HG03039 (cell line): Measurements from ENCODE around the gene LIPG.
"Not testable (repeated sequence)": the region's sequence is repeated elsewhere in the genome, so short reads cannot be mapped to it uniquely, and the experiment has no call there.

ENCODE experiments used
- ATAC-seq: cut with Tn5 transposase; IDR thresholded peaks from one replicate; pipeline ENCODE4 v1.9.1; 2021; ENCODE audit warnings: mild to moderate bottlenecking, moderate library complexity; ENCODE audit not compliant: unreplicated experiment

LIPG gene

GRCh38 chr18:49561289-49562193 lies at the start of gene LIPG:
TSS of gene LIPG (plus strand) at chr18:49562057. CDS start at chr18:49562309, 252 bp downstream.
- no peak for ATAC-seq

DNA sequence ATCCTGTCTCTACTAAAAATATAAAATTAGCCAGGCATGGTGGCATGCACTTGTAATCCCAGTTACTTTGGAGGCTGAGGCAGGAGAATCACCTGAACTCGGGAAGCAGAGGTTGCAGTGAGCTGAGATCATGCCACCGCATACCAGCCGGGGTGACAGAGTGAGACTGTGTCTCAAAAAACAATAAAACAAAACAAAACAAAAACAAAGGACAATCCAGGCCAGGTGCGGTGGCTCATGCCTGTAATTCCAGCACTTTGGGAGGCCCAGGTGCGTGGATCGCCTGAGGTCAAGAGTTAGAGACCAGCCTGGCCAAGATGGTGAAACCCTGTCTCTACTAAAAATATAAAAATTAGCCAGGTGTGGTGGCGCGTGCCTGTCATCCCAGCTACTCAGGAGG lies 49.0 kb upstream of the LIPG start:
- not testable (repeated sequence) for ATAC-seq

- no peak for ATAC-seq
Measured at GRCh38 chr18:49514577-49514976, 47.3 kb upstream of the LIPG start.

- ATAC-seq = not testable (repeated sequence)
Measured at GRCh38 chr18:49515003-49515402, 46.9 kb upstream of the LIPG start.

GRCh38 chr18:49515516-49515915 lies 46.3 kb upstream of the LIPG start:
- ATAC-seq = no peak

- no peak for ATAC-seq
Measured at GRCh38 chr18:49517483-49517882, 44.4 kb upstream of the LIPG start.

DNA sequence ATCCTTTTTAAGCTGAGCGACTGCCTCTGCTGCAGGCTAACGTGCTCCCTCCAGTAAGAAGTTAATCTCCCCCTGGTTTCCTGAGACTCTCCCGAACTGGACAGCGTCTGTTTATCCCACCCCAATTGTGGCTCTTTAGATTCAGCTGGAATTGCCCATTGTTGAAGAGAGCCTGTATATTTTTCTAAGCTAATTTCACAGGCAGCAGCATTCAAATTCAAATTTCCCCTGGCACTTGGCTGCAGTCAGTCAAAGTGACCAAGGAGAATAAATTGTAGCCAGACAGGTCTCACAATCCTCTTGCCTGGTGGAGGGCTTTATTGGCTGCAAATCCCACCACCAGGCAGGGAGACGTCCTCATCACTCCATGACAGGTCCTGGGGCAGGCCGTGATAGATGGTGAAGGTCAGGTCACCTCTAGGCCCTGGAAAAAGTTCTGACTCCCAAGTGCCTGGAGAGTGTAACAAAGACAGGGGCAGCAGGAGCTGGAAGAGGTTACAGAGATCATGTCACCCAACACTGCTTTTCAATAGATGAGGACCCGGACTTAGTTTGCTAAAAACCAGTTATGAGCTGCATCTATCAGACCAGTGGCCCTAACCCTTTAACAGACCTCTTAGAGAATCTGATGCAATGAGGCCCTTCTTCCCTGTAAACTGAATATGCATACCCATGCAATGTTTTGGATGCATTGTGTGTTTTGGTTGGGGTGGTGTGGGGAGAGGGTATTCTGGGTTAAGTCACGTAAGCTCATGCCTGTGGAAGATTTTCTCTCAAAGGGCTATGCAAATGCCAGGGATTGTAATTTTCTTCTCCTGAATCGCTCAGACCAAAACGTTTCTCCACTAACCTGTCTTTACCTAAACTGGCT lies 42.5 kb upstream of the LIPG start:
- ATAC-seq = no peak

DNA sequence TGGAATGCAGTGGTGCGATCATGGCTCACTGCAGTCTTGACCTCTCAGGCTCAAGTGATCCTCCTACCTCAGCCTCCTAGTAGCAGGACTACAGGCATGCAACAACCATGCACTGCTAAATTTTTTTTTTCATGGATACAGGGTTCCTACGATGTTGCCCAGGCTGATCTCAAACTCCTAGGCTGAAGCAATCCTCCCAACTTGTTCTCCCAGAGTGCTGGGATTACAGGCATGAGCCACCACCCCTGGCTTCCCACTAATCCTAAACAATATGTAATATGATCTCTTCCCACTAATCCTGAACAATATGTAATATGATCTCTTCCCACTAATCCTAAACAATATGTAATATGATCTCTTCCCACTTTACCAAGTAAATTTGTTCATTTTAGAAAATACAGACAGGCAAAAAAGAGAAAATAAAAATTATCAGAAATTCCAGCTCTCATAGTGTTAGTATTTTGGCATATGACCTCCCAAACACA lies 41.2 kb upstream of the LIPG start:
- no peak for ATAC-seq

GRCh38 chr18:49521216-49521835 lies 40.5 kb upstream of the LIPG start:
- no peak for ATAC-seq

DNA sequence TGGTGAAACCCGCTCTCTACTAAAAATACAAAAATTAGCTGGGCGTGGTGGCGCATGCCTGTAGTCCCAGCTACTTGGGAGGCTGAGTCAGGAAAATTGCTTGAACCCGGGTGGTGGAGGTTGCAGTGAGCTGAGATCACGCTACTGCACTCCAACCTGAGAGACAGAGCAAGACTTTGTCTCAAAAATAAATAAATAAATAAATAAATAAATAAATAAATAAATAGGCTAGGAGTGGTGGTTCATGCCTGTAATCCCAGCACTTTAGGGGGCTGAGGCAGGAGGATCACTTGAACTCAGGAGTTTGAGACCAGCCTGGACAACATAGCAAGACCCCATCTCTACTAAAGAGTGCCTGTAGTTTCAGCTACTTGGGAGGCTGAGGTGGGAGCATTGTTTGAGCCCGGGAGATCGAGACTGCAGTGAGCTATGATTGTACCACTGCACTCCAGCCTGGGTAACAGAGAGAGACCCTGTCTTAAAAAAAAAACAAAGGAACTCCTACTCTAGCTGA lies 38.2 kb upstream of the LIPG start:
- ATAC-seq = not testable (repeated sequence)

DNA sequence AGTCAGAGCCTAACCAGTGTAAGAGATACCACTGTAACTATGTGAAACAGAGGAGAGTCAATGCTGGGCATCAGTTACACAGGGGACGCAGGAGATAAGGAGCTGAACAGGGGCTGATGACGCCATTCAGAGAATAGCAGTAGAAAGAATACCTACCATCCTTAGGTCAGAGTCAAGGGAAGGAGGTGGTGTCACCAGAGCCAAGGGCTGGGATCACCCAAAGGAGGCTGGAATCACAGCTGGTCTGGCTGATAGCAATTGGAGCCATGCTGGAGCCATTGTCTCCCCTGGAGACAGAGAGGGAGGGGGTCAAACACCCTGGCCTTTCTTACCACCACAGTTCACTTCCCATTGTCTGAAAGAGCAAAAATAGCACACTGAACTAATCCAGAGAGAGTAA lies 37.5 kb upstream of the LIPG start:
- no peak for ATAC-seq

DNA sequence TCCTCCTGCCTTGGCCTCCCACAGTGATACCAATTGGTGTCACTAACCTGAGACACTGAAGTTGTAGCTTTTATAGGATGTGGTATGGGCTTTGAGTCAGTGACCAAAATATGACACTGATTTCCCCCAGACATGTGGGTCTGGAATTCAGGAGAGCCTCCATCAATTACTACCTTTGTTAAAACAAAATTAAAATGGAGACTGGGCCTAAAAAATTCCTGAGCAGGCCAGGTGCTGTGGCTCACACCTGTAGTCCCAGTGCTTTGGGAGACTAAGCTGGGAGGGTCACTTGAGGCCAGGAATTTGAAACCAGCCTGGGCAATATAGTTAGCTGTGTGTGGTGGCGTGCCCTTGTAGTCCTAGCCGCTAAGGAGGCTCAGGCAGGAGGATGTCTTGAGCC lies 36.9 kb upstream of the LIPG start:
- no peak for ATAC-seq

GRCh38 chr18:49525981-49526380 lies 35.9 kb upstream of the LIPG start:
- no peak for ATAC-seq

GRCh38 chr18:49527631-49528327 lies 34.1 kb upstream of the LIPG start:
- no peak for ATAC-seq

DNA sequence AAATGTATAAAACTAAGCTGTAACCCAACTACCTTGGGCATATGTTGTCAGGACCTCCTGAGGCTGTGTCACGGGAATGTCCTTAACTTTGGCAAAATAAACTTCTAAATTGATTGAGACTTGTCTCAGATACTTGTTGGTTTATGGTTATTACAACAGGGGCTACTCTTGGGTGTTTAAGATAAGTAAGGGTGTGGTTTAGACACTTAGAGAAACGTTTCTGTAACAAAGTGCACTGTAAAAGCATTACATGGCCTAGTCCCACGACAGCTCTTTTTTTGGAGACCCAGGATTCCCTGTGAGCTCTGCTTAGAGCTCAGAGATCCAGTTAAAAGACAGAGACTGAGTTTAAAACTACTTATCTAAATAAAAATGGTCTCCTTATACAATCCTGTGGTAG lies 32.3 kb upstream of the LIPG start:
- no peak for ATAC-seq

GRCh38 chr18:49531678-49532153 lies 30.1 kb upstream of the LIPG start:
- ATAC-seq = no peak

DNA sequence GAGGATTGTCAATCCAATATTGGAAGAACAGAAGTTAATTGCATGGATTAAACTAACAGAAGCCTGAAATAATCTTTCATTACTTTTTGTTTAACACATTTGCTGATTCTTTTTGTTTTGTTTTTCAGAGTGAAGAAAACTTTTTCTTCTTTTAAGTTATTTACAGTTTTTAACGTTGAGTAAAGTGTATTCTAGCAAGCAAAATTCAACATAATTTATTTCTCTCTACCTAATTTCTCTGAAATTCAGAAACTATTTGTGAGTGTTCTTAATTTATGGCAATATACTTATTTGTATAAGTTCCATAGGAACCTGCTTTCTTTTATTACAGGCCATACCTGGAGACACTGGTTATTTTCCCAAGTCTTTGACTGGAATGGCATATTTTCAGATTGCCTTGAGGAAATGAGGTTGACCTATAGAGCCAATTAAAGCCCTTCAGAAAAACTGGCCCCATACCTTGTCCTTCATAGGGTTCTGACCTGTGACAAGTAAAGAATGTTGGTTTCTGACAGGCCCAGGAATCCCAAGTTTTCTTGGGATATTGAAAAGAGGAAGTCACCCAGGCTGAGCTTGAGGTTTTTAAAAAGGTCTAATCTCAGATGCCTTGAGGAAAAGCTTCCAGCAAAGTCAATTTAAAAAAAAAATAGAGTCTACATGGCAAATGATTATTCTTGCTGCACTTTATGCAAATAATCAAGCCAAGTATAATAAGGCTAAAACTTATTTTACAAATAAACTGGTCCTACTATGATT lies 26.8 kb upstream of the LIPG start:
- ATAC-seq = no peak

- ATAC-seq = no peak
Measured at GRCh38 chr18:49537232-49537896, 24.5 kb upstream of the LIPG start.

DNA sequence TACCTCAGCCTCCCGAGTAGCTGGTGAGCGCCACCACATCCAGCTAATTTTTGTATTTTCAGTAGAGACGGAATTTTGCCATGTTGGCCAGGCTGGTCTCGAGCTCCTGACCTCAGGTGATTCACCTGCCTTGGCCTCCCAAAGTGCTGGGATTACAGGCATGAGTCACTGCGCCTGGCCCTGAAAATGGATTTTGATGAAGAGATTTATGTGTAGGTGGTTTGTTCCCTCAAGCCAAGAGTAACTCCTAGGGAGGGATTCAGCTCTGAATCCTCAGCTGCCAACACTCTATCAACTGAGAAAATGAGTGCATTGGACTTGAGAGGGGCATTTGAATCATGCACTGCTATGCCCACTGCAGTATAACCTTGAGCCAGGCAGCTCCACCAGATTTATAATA lies 17.5 kb upstream of the LIPG start:
- ATAC-seq = no peak
